GM12801 (cell line): ENCODE results near the gene ZNF76.

Source experiments
- CTCF ChIP-seq: IDR thresholded peaks from one replicate; pipeline ENCODE4 v1.5.1; 2011; ENCODE audit warnings: control low read depth; ENCODE audit not compliant: insufficient read length; ENCODE audit errors: extremely low read depth

Gene ZNF76

DNA sequence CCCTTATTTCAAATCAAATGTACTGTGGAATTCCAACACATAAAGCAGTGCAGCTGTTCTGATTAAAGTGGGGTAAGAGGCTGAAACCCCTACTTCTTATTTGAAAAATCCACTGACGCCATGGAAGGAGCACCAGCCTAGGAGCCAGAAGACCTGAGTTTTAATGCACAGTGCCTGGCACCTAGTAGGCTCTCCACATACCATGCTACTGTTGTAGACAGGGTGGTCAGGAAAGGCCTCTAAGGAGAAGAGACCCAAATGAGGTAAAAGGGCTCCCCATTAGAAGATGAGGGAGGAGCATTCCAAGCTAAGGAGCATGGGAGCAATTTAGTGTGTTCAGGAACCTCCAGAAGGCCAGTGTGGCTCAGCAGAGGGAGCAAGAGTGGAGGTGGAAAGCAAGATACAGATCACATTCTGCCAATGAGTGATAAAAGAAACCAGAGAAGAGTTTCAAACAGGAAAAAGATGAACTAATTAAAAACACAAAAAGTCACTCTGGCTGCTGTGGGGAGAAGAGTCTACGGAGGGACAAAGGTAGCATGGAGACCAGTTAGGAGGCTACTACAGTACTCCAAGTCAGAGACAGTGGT, 11.8 kb upstream of the ZNF76 start:
- no peak for TF ChIP-seq CTCF

DNA sequence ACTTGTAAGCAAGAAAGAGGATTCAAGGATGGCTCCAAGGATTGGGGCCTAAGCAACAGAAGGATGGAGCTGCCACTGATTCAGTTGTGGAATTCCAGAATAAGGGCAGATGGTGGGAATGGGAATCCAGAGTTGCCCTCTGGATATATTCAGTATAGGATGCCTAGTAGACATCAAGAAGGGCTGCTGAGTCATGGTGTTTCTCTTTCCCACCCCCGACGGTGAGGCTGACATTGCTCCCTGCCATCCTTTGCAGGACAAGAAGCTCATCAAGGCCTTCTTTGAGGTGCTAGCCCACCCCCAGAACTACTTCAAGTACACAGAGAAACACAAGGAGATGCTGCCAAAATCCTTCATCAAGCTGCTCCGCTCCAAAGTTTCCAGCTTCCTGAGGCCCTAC, 11.2 kb upstream of the ZNF76 start:
- TF ChIP-seq CTCF = no peak

- no peak for TF ChIP-seq CTCF
These were observed 10.6 kb upstream of the ZNF76 start for GRCh38 chr6:35248965-35249364.

DNA sequence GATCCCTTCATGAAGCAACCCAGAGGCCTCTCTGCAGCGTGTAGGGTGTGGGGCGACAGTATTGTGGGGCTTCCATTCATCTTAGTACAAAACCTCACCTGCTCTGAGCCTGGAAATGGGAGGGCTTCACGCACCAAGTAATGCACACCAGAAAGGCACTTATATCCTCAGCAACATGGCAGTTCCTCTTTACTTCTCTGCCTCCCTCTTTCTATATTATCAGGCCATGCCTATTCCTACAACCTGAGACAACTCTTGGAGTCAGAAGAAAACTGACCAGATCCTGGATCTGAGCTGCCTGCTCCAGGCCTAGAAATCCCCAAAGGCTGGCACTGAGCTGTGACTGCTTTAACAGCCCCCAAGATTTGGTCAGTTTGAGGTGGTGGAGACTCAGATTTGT, 7.6 kb upstream of the ZNF76 start:
- TF ChIP-seq CTCF = no peak

DNA sequence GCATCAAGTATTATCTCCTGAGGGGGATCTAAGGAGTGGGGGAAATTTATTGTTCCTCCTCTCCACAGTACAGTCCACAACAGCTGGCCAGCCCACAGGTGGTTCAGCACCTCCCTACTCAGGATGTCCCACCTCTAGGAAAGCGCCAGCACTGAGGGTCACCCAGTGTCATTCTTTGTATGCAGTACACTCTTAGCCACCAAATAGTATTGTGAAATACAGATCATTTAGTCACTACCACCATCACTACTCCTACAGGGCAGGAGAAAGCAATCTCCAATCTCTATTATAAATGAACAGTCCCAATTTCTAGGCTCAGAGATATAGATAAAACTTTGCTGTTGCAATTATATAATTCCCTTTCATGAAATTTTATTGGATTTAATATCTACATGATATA, 6.3 kb upstream of the ZNF76 start:
- TF ChIP-seq CTCF = no peak

DNA sequence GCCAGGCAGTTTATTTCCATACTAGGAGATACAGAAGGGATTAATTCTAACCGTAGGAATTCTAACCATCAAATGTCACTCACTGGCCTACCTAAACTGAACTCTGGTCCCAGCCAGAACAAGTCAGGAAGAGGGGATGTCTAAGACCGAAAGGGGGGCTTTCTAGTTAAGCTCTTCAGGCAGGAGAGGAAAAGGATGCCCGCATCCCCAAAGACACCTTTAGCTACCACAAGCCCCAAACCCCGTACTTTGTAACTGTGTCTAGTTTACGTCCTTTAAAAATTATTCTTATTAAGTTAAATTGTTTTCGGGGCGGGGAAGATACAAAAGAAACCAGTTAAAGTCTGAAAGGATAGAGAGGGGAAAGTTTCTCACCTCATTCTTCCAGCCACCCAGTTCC, 1.2 kb upstream of the ZNF76 start:
- TF ChIP-seq CTCF = no peak

DNA sequence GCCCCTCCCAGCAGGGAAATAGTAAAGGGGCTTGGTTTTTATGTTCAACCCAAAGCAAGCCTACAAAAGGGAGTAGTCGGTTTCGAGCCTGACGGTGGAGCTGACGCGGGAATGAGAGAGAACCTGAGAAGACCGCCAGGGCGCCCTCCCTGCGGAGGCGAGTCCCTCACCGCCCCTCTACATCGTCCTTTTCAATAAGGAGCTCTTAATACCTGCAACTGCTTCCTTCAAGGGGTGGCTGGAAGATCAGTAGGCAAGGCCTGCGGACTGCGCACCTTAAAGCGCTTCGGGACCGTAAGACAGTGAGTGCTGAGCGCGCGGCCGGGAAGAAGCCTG, 709 bp upstream of the ZNF76 start:
- TF ChIP-seq CTCF = no peak
